LNCaP clone FGC (cell line): ENCODE measurements around the gene MCTP1.
"Not testable (repeated sequence)": the region's sequence is repeated elsewhere in the genome, so short reads cannot be mapped to it uniquely, and the experiment has no call there.

Experiments
- DNase-seq: peaks from one replicate; pipeline ENCODE4 v3.0.0-alpha.2; 2011; ENCODE audit warnings: low read depth
- H3K4me3 ChIP-seq: 2 replicates; pipeline ENCODE4 v1.5.1; 2011; ENCODE audit warnings: mild to moderate bottlenecking, low read depth, low read length, control low read depth
- CTCF ChIP-seq: IDR thresholded peaks from 2 replicates; pipeline ENCODE4 v1.5.1; 2012; ENCODE audit warnings: mild to moderate bottlenecking; ENCODE audit not compliant: control insufficient read depth, insufficient read depth; ENCODE audit errors: extremely low read depth

Gene MCTP1

GRCh38 chr5:95005811-95006210 is 279.1 kb downstream of the MCTP1 start:
- DNase-seq = no peak
- no peak for TF ChIP-seq CTCF
- H3K4me3 ChIP-seq = no peak overlapping the region

GRCh38 chr5:94998670-94999069 is 286.2 kb downstream of the MCTP1 start:
- H3K4me3 ChIP-seq = no peak overlapping the region
- no peak for DNase-seq
- no peak for TF ChIP-seq CTCF

- not testable (repeated sequence) for H3K4me3 ChIP-seq, DNase-seq
Measured at GRCh38 chr5:94994537-94994936, 290.4 kb downstream of the MCTP1 start.

- TF ChIP-seq CTCF = no peak
- DNase-seq = no peak
- H3K4me3 ChIP-seq = no peak overlapping the region
Measured at GRCh38 chr5:94993491-94993890, 291.4 kb downstream of the MCTP1 start.

GRCh38 chr5:94992325-94992724 is 292.6 kb downstream of the MCTP1 start:
- H3K4me3 ChIP-seq = no peak overlapping the region
- TF ChIP-seq CTCF = no peak
- DNase-seq = no peak

GRCh38 chr5:94983861-94984535 is 300.9 kb downstream of the MCTP1 start:
- no peak for DNase-seq
- H3K4me3 ChIP-seq = no peak overlapping the region
- TF ChIP-seq CTCF = no peak

GRCh38 chr5:94977437-94977836 is 307.5 kb downstream of the MCTP1 start:
- H3K4me3 ChIP-seq = no peak overlapping the region
- TF ChIP-seq CTCF = no peak
- DNase-seq = no peak

GRCh38 chr5:94976853-94977252 is 308.0 kb downstream of the MCTP1 start:
- no peak for DNase-seq
- no peak for TF ChIP-seq CTCF
- H3K4me3 ChIP-seq = no peak overlapping the region
